HG03025 (cell line): Measurements from ENCODE around the gene SERPINB2.

ENCODE experiments used
- ATAC-seq: cut with Tn5 transposase; IDR thresholded peaks from one replicate; pipeline ENCODE4 v1.9.1; 2021; ENCODE audit warnings: mild to moderate bottlenecking, moderate library complexity; ENCODE audit not compliant: unreplicated experiment, low FRiP score

The SERPINB2 gene, protein sequence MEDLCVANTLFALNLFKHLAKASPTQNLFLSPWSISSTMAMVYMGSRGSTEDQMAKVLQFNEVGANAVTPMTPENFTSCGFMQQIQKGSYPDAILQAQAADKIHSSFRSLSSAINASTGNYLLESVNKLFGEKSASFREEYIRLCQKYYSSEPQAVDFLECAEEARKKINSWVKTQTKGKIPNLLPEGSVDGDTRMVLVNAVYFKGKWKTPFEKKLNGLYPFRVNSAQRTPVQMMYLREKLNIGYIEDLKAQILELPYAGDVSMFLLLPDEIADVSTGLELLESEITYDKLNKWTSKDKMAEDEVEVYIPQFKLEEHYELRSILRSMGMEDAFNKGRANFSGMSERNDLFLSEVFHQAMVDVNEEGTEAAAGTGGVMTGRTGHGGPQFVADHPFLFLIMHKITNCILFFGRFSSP

DNA sequence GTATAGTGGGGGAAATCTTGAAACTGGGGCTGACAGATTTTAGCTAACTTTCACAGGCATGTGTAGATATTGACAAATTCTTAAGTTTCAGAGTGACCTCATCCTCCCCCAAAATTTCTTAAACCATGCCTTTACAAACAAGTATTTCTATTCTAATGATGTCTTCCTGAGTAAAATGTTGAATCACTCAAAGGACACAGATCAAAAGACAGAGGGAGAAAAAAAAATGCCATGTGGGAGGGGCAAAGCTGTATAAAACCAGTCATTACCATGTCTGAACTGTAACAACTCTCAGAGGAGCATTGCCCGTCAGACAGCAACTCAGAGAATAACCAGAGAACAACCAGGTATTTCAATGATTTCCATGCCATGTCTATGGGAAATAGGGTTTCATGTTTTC, at the start of gene SERPINB2:
Gene SERPINB2 (plus strand): TSS at position 282 of the 400 bp plus-strand sequence. CDS start 3,740 bp downstream, outside the sequence.
- no peak for ATAC-seq

DNA sequence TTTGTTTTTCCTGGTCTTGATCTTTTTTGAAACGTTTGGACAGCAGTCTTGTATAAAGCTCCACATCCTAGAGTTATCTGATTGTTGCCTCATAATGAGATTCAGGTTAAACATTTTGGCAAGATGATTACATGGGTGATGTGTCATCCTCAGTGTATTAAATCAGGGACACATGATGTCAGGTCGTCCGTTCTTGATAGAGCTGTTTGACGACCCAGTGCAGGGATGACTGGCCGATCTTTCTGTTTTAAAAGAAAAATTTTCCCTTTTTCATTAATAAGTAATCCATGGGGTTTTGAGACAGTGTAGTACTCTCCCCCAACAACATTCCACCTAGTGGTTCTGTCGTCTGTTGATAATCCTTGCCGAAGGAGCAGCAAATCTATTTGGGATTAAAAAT, 44.5 kb upstream of the SERPINB2 start:
- ATAC-seq, result no peak

DNA sequence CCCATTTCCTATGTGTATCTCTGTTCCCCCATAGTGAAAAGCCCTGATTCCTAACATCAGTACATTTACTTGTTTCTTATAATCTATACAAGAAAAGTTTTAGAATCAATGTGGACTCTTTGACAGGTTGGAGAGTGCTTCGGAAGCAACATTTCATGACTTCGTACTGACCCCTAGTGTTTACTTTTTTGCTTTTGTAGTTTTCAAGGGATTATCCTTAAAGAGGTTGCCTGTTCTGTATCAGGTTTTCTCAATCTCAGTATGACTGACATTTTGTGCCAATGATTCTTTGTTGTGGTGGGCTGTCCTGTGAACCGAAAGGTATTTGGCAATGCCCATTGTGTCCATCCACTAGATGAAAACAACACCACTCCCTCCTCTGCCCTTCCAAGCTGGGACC, 43.3 kb upstream of the SERPINB2 start:
- ATAC-seq, result no peak

DNA sequence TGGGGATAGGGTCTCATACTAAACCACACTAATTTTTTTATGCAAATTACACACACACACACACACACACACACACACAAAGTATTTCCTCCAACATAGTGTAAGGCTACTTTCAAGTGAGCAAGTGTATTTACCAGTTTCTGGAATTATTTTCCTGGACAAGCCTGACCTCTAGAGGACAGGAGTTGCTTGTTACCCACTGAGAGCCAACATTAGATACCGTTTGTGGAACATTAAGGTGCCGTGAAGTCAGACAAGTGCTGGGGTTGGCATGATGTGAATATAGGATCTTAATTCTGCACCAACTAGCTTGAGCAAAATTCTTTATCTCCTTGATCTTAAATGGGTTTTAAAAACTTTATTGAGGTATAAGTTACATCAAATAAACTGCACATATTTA, 39.3 kb upstream of the SERPINB2 start:
- no peak for ATAC-seq

DNA sequence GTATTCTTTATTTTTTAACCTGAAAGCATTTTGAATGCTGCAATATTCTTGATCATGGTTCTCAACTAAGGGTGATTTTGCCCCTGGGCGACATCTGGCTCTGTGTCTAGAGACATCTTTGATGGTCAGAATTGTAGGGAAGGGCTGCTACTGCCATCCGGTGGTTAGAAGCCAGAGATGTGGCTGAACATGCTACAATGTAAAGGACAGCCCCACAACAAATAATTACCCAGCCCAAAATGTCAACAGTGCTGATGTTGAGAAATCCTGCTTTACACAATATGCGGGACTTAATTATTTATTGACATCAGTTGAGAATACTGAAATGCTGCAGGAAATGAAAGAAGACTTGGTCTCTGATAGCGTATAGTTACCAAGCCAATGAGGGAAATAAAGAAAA, 37.5 kb upstream of the SERPINB2 start:
- no peak for ATAC-seq

DNA sequence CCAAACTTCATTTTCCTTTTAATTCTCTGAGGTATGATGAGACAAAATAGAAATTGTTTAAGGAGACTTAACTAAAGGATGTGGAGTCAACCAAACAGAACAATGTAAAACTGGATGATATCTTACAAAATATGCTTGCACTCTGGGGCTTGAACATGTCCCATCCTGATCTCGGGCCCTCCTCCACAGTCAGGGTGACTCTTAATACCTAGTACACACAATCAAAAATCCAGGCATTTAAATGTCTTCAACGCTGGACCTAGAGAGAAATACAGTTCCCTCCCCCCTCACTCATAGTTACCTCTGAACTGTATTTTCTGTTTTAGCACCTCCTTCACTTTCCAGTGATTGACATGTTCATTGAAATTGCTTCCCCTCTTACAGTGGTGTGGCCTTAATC, 36.9 kb upstream of the SERPINB2 start:
- no peak for ATAC-seq

DNA sequence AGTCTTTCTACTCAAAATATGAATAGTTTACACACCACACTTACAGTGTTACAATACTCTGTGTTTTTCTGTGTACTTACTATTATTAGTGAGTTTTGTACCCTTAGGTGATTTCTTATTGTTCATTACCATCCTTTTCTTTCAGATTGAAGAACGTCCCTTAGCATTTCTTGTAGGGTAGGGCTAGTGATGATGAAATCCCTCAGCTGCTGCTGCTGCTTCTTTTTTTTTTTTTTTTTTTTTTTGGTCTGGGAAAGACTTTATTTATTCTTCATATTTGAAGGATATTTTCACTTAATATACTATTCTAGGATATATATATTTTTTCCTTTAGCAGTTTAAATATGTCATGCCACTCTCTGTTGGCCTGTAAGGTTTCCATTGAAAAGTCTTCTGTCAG, 29.0 kb upstream of the SERPINB2 start:
- no peak for ATAC-seq

DNA sequence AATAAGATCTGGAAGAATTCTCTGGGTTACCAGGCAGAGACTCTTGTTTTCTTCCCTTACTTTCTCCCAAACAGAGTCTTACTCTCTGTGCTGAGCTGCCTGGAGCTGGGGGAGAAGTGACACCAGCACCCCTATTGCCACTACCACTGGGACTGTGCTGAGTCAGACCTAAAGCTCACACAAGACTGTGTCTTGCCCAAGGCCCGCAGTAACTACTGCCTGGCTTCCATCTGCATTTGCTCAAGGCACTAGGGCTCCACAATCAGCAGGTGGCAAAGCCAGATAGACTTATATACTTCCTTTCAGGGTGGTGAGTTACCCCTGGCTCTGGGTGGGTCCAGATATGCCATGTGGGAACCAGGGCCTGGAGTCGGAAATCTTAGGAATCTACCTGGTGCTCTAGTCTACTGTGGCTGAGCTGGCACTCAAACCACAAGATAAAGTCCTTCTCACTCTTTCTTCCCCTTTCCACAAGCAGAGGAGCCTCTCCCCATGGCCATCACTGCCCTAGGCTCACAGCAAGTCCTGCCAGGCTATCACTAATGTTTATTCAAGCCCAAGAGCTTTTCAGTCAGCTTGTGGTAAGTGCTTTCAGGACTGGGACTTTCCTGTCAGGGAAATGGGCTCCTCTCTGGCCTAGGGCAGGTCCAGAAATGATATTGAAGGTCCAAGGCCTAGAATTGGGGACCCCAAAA, 27.6 kb upstream of the SERPINB2 start:
- no peak for ATAC-seq

DNA sequence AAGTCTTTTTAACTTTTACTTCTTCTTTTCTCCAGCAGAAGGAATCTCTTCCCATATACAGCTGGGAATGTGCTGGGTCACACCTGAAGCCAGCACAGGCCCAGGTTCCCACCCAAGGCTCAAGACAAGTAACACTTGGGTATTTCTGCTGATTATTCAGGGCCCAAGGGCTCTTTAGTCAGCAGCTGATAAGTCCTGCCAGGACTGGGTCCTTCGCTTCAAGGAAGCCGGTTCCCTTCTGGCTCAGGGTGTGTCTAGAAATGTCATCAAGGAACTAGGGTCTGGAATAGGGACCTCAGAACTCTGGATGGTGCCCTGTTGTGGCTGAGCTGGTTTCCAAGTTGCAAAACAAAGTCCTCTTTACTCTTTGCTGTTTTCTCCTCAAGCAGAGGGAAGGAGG, 27.0 kb upstream of the SERPINB2 start:
- no peak for ATAC-seq

DNA sequence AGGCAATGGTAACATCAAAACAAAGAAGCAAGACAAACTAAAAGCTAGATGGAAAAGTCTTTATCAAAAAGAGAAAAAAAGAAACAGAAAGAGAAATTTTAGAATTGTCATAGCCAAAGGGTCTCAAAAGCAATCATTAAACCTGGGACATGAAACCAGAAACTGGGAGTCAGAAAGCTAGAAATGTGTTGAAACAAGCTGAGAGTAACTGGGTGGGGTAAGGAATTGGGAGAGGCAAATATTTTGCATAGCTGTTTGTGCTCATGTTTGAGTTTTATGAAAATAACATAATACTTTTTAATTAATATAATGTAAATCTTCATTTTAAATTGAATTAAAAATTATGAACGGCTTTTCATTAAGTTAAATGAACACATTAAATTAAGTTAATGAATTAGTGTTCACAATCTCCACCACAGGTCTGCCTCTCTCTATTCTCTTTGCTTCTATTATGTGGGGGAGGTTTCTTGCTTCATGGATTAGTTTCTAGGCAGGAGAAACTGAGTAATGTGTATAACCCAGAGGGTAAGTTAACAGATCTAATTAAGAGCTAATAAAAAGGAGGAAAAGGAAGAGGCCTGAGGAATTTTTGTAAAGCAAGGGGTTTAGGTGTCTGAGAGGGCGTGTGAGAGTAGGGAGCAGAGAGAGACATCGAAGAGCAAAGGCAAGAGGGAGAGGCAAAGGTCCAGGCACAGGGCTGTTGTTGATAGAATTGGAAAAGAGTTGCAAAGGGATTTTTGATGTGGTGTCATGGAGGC, 20.0 kb upstream of the SERPINB2 start:
- no peak for ATAC-seq

DNA sequence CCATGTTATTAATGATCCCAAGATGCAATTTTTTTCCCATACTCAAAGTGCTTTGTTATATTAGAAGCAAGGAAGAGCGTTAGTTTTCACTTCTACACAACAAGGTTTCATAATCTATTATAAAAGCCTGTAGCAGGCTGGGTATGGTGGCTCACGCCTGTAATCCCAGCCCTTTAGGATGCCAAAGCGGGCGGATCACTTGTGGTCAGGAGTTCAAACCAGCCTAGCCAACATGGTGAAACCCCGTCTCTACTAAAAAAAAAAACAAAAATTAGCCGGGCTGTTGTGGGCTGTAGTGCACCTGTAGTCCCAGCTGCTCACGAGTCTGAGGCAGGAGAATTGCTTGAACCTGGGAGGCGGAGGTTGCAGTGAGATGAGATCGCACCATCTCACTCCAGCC, 19.0 kb upstream of the SERPINB2 start:
- no peak for ATAC-seq

DNA sequence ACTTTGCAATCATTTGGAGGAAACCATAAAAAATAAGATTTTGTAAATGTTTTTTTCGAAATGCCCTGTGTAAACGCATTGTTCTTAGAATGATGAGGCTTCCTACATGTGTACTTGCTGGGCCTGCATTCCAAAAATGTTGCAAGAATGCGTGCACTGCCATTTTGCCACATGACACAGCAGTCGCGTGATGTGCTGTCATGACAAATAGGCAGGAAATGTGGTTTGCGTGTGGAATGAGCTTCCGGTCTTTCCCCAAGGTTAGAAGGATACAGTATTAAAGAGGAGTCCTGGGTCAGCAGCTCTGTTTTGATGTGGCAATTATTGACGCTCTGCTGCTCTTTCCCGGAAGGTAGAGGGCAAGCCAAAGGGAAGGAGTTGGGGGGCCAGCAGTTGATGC, 18.1 kb upstream of the SERPINB2 start:
- no peak for ATAC-seq

DNA sequence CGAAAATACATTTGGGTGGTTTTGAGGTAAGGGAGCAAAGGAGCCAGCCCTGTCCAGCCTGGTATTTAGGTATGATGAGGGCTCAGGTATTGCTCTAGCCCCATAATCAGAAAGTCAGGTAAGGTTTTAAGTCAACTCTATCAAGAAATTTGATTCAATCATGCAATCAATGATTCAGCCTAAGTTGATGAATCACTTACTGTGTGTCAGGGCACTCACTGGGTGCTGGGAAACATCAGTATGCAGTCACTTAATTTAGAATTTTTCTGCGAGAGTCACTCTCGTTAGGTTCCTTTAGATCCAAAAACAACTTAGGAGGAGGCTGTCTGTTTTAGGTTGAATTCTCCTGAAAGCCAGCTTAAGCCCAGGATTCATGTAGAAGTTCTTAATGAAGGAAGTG, 17.7 kb upstream of the SERPINB2 start:
- ATAC-seq, result no peak

DNA sequence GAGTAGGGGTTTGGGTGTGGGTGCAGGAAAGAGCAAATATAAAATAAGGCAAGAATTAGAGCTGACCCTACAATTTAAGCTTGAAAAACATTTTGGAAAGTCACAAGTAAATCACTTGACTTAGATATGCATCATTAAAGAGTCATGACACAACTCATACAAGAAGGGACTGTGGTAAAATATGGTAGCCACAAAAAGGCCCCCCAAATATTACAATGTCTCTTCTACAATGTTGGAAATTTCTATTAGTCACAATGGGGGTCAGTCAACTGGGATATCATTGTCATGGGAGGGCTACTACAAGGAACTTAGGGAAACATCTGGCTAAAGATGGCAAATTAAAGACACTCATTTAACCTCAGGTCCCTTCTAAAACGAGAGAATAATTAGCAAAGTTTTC, 15.7 kb upstream of the SERPINB2 start:
- no peak for ATAC-seq

DNA sequence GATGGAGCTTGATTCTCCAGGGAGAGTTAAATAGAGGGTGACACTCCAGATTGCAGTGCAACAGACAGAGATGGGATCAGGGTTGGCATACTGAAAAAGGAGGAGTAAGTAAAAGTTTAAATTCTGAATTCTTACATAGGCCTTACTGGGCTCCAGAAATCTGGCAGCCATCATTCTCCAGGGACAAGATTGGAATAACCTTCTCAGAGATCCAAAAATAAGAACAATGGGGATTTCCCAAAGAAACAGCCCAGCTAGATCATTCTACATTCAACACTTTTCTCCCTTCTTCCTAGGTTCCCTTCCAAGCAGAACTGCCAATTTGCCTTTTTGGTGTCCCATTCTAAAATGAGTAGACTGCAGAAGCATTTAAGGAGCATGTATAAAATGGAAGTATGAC, 14.9 kb upstream of the SERPINB2 start:
- no peak for ATAC-seq

DNA sequence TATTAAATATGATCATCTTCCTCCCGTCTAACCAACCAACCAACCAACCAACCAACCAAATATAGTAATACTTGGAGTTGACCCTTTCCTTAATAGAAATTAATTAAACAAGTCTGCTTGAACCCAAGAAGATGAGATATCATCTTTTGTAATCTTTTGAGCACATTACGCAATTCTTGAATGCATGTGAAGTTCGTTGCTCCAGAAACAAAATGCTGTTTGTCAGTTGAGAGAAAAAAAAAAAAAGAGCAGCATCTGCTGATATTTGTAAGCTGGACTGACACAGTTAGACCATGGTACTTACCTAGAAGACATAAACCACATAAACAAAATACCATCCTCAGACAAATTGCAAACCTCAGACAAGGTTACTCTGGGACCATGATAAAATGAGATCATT, 9.2 kb upstream of the SERPINB2 start:
- no peak for ATAC-seq

DNA sequence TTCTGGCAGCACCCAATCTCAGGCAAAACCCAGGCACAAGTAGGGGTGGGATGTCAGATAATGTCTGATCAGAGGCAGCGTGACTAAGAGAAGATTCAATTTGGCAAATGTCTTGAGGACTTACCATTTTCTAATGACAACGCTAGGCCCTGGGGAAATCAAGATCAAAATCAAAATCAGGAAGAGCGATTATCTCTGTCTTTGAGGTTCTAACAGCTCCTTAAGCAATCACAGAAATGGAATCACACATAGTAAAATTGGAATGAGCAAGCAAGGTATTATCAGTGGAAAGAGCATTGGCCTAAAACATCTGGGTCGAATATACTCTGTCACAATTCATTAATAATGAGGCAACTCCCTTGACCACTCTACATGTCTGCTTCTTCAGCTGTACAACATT, 8.6 kb upstream of the SERPINB2 start:
- no peak for ATAC-seq

DNA sequence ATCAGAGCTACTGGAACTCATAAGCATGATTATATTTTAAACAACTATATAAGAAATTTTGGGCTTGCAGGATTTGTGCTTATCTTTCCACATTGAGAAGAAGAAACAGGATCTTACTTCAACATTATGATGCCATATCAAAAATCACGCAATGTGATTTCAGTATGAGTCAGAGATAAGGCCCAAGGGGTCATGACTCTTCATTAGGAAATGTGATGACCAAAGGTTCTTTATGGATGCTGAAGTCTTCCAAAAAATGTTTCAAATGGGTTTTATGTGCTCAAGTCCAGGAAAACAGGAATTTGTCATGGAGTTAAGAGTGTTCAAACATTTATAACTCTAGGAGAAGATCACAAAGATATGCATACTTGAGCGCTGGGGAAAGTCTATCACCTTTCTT, 7.8 kb upstream of the SERPINB2 start:
- no peak for ATAC-seq

DNA sequence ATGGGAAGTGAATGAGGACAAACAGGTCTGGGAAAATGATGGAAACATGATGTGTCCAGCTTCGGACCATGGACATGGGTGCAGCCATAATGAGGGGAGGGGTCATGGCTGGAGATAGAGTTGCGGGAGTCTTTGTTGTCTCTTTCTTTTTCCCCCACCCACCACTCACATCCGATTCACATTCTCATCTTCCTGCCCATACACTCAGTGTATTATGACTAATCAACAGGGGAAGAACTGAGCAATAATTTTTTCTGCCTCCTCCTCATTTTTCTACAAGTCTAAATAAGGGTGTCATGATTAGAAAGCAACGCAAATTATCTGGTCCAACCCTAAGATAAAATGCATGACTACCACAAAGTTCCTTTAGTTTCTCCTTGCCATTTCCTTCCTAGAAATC, 5.7 kb upstream of the SERPINB2 start:
- ATAC-seq, result no peak

DNA sequence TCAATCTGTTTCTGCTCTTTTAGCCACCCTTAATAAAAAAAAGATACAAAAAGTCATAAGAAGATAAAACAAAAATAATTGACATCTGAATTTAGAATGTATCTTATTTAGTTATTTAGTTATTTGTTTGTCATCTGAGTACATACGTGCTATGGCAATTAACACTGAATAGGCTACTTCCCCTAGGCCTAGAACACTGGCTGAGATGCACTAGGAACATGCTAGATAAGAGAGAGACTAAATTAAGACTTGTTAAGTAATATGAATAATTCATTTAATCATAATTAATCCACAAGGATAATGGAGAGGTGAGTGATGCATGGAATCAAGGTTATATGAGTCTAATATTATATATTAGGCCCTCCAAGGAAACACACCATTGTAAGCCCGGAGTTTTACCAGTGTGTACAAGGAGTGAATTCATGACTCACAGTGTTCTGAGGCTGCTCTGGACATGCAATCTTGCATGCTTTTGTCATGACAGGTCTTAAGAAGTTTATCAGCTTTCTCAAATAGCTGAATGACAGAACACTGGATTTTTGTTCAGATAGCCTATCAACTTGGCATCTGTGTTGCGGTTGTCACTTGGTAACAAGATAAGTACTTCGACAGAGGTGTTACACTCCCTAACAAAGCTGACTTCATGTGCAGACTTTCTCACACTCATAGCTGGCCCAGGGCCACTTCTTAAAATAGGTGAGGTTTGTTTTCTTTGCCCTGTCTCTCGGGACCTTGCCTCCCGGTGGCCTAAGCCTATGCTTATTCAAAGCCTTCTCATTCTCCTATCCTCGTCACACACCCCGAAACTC, 5.0 kb upstream of the SERPINB2 start:
- ATAC-seq, result no peak

DNA sequence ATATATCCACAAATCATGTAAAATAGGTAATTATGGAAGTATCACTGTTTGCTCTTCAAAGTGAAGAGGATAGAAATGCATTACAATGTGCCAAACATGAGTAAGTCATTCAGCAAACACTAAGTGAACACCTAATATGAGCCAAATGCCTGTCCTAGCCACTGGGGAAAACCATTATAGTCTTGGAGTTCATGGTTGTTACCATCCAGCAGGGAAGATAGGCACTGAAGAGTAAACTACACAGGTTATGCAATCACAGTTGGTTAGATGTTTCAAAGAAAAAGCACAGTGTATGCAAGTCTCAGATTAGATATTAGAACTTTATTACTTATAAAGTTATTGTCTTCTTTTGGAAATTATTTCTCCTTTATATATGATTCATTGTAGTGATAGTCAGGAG, 3.9 kb upstream of the SERPINB2 start:
- no peak for ATAC-seq
